HS-5 (cell line): ENCODE measurements around the gene SPINK2.

Experiments used
- DNase-seq: peaks from one replicate; pipeline ENCODE4 v3.0.0-alpha.2; 2012; ENCODE audit warnings: low read depth

Gene SPINK2

GRCh38 chr4:56821381-56822243, at the start of gene SPINK2:
Gene SPINK2 (minus strand): TSS chr4:56821701. CDS start chr4:56821662, 39 bp downstream.
- no peak for DNase-seq

GRCh38 chr4:56870946-56871345, 49.4 kb upstream of the SPINK2 start:
- peak; percentile 36 for DNase-seq

GRCh38 chr4:56863441-56864139, 42.1 kb upstream of the SPINK2 start:
- no peak for DNase-seq

GRCh38 chr4:56861360-56861759, 39.9 kb upstream of the SPINK2 start:
- DNase-seq: no peak

GRCh38 chr4:56860781-56861180, 39.3 kb upstream of the SPINK2 start:
- no peak for DNase-seq

- DNase-seq: no peak
Measured at GRCh38 chr4:56859841-56860240, 38.3 kb upstream of the SPINK2 start.

GRCh38 chr4:56857601-56858309, 36.3 kb upstream of the SPINK2 start:
- no peak for DNase-seq

- no peak for DNase-seq
Measured at GRCh38 chr4:56856656-56857055, 35.2 kb upstream of the SPINK2 start.

GRCh38 chr4:56850910-56851309, 29.4 kb upstream of the SPINK2 start:
- DNase-seq: no peak

GRCh38 chr4:56844802-56845580, 23.5 kb upstream of the SPINK2 start:
- DNase-seq: no peak

- DNase-seq: no peak
Measured at GRCh38 chr4:56843421-56843899, 22.0 kb upstream of the SPINK2 start.

GRCh38 chr4:56840559-56840958, 19.1 kb upstream of the SPINK2 start:
- no peak for DNase-seq

- DNase-seq: peak; percentile 23
Measured at GRCh38 chr4:56828784-56829535, 7.5 kb upstream of the SPINK2 start.

GRCh38 chr4:56823933-56824600, 2.6 kb upstream of the SPINK2 start:
- DNase-seq: no peak

- DNase-seq: no peak
Measured at GRCh38 chr4:56818797-56819196, 2.7 kb downstream of the SPINK2 start.

- DNase-seq: no peak
Measured at GRCh38 chr4:56817840-56818491, 3.5 kb downstream of the SPINK2 start.

- no peak for DNase-seq
Measured at GRCh38 chr4:56806666-56807065, 14.8 kb downstream of the SPINK2 start.

GRCh38 chr4:56804551-56804950, 16.9 kb downstream of the SPINK2 start:
- DNase-seq: no peak

GRCh38 chr4:56803471-56803870, 18.0 kb downstream of the SPINK2 start:
- no peak for DNase-seq
